A549 (cell line): ENCODE measurements around the gene HEXD.

Experiments used
- CHD2 ChIP-seq: fragments of 150-350 bp; IDR thresholded peaks from 2 replicates; pipeline ENCODE4 v1.6.1; 2014; ENCODE audit warnings: low read length; ENCODE audit not compliant: partially characterized antibody
- CHD4 ChIP-seq: fragments of 200-600 bp; sonication (generic); IDR thresholded peaks from 2 replicates; pipeline ENCODE4 v1.6.1; 2016; ENCODE audit warnings: antibody characterized with exemption, mild to moderate bottlenecking, borderline replicate concordance
- HDAC2 ChIP-seq: fragments of 200-600 bp; sonication (generic); IDR thresholded peaks from 2 replicates; pipeline ENCODE4 v1.6.1; 2016
- HOXA7 ChIP-seq: fragments of 250-450 bp; sonication (Bioruptor Pico); IDR thresholded peaks from 2 replicates; pipeline ENCODE4 v1.5.0; 2020; ENCODE audit warnings: mild to moderate bottlenecking, moderate library complexity
- MAFK ChIP-seq: fragments of 450-650 bp; IDR thresholded peaks from 2 replicates; pipeline ENCODE4 v1.6.1; 2014; ENCODE audit not compliant: partially characterized antibody
- MYC ChIP-seq: IDR thresholded peaks from 2 replicates; pipeline ENCODE4 v1.6.1; 2012; ENCODE audit warnings: mild to moderate bottlenecking, inconsistent platforms, low read length, improper control_type of control experiment, borderline replicate concordance
- POLR2A ChIP-seq: IDR thresholded peaks from 2 replicates; pipeline ENCODE4 v1.6.1; 2012; ENCODE audit warnings: mild to moderate bottlenecking, low read length
- RFX5 ChIP-seq: fragments of 450-650 bp; IDR thresholded peaks from 2 replicates; pipeline ENCODE4 v1.7.1; 2014; ENCODE audit warnings: antibody characterized with exemption, mild to moderate bottlenecking, moderate library complexity
- RNF2 ChIP-seq: fragments of 200-600 bp; sonication (generic); IDR thresholded peaks from 2 replicates; pipeline ENCODE4 v1.6.1; 2016; ENCODE audit warnings: low read depth, mild to moderate bottlenecking, antibody characterized with exemption, moderate library complexity, borderline replicate concordance
- SREBF2 ChIP-seq: fragments of 450-650 bp; IDR thresholded peaks from 2 replicates; pipeline ENCODE4 v1.6.1; 2014; ENCODE audit warnings: mild to moderate bottlenecking, moderate library complexity
- TF ChIP-seq, protein P1 (sequence below): fragments of >200 bp; sonication (Bioruptor Twin); formaldehyde crosslinking; IDR thresholded peaks from 3 replicates; pipeline ENCODE4 v1.5.1; 2016
- TF ChIP-seq, protein P2 (sequence below): fragments of 150-350 bp; IDR thresholded peaks from 2 replicates; pipeline ENCODE4 v1.6.1; 2014; ENCODE audit warnings: low read depth, mild to moderate bottlenecking, low read length

DNA sequence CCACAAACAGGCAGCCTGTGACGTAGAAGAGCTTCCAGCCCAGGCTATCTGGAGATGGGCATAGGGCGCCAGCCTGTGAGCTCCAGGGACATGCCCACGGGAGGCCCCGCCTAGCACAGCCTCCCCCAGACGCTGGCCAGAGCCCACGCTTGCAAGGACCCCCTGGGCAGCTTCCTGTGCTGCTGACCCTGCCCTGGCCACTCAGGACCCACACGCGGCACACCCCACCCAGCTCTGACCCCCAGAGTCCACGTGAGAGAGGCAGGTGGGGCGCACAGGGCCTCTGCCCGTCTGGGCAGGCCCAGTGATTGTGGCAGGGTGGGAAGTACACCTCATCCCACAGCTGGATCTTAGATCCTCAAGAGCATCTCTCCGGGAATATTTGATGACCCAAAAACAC lies 28.5 kb downstream of the HEXD start:
- TF ChIP-seq, protein P1, sequence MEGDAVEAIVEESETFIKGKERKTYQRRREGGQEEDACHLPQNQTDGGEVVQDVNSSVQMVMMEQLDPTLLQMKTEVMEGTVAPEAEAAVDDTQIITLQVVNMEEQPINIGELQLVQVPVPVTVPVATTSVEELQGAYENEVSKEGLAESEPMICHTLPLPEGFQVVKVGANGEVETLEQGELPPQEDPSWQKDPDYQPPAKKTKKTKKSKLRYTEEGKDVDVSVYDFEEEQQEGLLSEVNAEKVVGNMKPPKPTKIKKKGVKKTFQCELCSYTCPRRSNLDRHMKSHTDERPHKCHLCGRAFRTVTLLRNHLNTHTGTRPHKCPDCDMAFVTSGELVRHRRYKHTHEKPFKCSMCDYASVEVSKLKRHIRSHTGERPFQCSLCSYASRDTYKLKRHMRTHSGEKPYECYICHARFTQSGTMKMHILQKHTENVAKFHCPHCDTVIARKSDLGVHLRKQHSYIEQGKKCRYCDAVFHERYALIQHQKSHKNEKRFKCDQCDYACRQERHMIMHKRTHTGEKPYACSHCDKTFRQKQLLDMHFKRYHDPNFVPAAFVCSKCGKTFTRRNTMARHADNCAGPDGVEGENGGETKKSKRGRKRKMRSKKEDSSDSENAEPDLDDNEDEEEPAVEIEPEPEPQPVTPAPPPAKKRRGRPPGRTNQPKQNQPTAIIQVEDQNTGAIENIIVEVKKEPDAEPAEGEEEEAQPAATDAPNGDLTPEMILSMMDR = no peak
- no peak for TF ChIP-seq SREBF2
- TF ChIP-seq POLR2A = no peak
- no peak for TF ChIP-seq MAFK
- TF ChIP-seq MYC = no peak
- TF ChIP-seq HDAC2 = no peak
- no peak for TF ChIP-seq RNF2
- TF ChIP-seq CHD4 = no peak
- TF ChIP-seq CHD2 = no peak
- no peak for TF ChIP-seq HOXA7 (CRISPR knock-in tag)
- TF ChIP-seq RFX5 = no peak
- TF ChIP-seq, protein P2, sequence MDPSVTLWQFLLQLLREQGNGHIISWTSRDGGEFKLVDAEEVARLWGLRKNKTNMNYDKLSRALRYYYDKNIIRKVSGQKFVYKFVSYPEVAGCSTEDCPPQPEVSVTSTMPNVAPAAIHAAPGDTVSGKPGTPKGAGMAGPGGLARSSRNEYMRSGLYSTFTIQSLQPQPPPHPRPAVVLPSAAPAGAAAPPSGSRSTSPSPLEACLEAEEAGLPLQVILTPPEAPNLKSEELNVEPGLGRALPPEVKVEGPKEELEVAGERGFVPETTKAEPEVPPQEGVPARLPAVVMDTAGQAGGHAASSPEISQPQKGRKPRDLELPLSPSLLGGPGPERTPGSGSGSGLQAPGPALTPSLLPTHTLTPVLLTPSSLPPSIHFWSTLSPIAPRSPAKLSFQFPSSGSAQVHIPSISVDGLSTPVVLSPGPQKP = no peak
